HG02840 (cell line): ENCODE results near the gene DAGLA.

Experiments used
- ATAC-seq: cut with Tn5 transposase; IDR thresholded peaks from one replicate; pipeline ENCODE4 v1.9.1; 2021; ENCODE audit warnings: mild to moderate bottlenecking, moderate library complexity, moderate number of reproducible peaks; ENCODE audit not compliant: unreplicated experiment, low FRiP score

The DAGLA gene

DNA sequence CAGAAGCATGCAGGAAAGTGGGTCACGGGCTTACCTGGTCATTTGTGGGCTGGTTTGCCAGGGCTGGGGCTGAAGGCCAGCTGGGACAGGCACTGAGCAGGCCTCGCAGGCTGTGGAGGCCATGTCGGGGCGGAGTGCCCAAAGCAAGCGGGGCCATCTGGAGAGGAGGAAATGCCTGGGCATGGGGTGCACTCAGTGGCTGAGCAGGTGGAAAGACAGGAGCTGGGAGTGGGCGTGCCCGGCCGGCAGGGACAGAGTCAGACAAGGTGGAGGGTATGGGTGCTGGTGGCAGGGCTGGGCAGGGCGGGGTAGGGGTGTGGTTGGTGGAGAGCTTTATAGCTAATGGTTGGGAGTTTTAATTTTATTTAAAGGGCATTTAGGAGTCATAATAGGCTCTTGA is 27.4 kb downstream of the DAGLA start:
- no peak for ATAC-seq

GRCh38 chr11:61709110-61709509 is 28.9 kb downstream of the DAGLA start:
- ATAC-seq, result no peak

DNA sequence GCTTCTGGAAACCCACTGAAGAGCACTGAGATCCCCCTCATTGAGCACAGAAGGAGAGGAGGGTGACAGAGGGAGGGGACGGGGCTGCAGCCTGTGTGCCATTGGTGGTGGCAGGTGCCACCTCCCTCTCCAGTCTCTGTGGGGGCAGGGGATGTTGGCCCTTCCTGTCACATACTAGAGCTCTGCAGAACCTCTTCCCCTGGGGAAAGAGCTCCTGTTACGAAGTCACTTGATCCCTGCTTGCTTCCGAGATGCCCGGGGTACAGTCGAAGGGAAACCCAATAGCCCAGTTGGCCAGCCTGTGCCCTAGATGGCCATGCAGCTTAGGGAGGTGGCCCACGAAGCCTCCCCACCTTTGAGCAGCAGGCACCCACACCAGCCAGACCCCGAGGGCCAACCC is 29.4 kb downstream of the DAGLA start:
- ATAC-seq, result no peak

DNA sequence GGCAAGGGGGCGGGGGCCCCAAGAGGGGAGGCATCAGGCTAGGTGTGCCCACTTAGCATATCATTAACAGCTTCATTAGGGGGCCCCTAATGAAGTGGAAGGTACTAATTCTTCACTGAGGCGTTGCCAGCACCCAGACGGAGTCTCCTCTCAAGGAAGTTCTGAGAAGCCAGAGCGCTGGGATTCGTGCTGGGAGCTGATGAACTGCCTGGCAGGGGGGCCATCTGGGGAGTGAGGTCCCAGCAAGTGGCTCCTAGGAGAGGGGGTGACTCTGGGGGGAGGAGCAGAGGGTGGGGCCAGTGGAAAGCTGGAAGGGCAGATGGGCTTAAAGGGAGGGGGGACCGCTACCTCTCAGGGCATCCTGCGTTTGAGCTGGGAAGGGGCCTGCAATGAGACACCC is 29.8 kb downstream of the DAGLA start:
- ATAC-seq, result no peak

GRCh38 chr11:61711037-61711436 is 30.8 kb downstream of the DAGLA start:
- no peak for ATAC-seq

DNA sequence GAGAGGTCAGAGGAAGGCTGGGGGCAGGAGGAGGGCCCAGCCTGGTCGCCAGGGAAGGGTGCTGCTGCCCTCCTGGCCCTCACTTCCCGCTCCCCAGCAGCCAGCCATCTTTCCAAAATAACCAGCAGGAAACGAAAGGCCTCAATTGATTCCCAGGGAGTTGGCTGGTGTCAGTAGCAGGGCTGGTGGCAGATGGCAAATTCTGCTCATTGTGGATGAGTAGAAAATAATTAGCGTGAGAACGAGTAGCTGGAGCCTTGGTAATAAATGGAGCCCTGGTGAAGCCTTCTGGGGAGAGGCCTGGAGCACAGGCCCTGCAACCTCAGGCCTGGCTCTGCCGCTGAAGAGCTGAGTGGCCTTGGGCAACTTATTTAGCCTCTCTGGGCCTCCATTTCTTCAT is 31.3 kb downstream of the DAGLA start:
- no peak for ATAC-seq

DNA sequence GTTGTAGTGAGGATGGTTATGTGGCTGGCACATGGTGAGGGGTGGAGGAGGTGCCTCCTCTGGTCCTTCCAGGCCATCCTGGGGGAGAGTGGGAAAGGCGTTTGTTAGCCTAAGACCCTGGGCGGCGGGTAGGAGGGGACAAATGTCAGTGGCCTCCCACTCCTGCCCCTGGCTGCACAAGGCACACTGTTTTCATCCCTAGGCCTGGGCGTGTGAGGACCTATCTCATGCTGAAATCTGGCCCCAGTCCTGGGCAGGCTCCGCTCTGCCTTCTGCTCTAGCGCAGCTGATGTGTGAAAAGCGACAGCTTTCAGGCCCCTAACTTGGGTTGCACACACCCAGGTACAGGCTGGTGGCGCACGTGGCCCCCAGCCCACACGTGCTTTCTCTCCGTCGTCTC is 32.1 kb downstream of the DAGLA start:
- ATAC-seq, result no peak

GRCh38 chr11:61712846-61713245 is 32.7 kb downstream of the DAGLA start:
- no peak for ATAC-seq

- ATAC-seq, result no peak
These were observed 33.3 kb downstream of the DAGLA start for GRCh38 chr11:61713464-61713863.

GRCh38 chr11:61713906-61714305 is 33.7 kb downstream of the DAGLA start:
- no peak for ATAC-seq

GRCh38 chr11:61714316-61714715 is 34.1 kb downstream of the DAGLA start:
- no peak for ATAC-seq

DNA sequence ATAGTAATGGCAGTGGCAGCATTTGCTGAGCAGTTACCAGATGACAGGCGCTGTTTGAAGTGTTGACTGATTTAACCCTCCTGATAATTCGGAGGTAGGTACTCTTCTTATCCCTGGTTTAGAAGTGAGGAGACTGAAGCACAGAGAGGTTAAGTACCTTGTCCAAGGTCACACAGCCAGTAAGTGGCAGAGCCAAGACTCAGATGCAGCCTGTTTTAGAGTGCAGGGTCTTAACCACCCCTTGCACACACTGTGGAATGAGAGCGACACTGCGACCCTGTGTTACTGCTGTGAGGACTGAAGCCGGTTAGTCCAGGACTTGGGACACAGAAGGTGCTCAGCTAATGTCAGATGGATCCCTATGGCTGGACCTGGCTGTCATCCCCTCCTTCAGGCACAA is 34.7 kb downstream of the DAGLA start:
- ATAC-seq, result no peak

DNA sequence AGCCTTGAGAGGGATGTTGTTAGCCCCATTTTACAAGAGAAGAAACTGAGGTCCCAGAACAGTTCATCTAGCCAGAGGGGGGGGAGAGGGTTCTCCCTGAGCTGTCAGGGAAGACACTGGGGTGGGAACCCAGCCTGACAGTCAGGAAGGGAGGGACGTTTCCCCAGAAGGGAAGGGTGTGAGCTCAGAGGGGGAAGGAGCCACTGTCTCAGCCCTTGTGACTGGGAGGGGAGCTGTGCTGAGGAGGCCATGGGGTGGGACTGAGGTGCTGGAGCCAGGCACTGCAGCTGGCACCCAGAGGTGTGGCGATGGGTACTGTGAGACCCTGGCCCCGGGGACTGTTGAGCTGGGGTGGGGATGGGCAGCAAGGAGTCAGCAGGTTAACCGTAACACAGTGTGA is 35.7 kb downstream of the DAGLA start:
- no peak for ATAC-seq

DNA sequence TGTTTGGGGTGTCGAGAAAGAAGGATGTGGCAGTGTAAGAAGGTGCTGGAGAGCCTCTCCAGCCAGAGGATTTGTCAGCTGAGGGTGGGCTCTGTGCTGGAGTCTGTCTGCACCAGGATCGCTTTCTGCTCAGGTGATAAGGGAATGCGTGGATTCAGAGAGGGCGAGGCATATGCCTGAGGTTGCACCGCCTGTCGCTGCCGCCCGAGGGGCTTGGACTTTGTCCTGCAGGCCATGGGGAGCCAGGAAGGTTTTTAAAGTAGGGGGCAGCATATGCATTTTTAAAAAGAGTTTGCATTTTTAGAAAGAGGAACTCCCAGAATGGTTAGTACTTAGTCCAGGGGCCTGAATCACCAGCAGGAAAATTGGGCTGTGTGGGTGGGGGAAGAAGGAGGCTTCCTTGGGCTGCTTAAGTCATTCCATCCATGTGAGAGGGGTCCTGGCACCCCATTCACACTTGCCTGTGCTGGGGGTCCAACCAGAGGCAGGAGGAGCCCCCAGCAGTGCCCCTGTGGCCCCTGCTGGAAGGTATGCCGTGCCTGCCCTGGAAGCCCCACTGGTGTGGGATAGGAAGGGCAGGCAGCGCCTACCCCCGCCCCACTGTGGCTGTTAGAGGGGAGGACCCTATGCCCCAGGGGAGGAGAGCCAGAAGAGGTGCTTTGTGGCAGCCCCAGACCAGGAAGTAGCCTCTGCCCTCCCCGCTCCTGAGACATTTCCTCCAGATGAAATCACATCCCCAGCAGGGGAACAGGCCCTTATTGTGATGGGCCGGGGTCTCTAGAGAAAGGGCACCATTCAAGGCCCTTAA is 36.5 kb downstream of the DAGLA start:
- ATAC-seq, result no peak

DNA sequence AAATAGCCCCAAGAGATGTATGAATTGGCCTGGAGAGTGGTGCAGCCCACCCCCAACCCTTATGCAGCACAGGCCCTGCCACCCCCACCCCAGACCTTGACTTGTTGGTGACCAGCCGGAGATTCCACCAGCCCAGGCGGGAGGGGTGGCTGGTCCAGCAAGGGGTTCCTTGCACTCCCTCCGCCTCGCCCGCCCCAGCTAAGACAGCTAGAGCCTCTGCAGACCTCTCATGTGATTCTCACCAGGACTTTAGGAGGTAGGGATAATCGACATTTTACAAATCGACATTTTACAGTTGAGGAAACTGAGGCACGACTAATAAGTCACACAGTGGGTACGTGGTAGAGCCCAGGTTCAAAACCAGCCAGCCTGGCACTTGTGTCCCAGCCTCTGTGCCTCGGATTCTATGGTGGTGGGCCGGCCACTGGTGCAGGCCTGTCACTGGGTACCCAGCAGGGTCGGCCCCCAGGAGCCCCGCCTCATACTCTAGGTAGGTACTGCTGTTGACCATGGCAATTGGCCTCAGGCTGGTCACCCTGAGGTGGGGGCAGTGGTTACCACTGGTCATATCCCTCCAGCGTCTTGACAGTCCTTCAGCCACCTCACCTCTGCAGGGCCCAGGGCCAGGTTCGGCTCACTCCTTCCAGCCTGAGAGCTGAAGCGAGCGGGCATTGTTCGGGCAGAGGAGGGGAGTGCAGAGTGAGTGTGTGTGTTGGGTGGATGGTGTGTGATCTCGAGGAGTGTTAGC is 37.3 kb downstream of the DAGLA start:
- ATAC-seq, result no peak

DNA sequence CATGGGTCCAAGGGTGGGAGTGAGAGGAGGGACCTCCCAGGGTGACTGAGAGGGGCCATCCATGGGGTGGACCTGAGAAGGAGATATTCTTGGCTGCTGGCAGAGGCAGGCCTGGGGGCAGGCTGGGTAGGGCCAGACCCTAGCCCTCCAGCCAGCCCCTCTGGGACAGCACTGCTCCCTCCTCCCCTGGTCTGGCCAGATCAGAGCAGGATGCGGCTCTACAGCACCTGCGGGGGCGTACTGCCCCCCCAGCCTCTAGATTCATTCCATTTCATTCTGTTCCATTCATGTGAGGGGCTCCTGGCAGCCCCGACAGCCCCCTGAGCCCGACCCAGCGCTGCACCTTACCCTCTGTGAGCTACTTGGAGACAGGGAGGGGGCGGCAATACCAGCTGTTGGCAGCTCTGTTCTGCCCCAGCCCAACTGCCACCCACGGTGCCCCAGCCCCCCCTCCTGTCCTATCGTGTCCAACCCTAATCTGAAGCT is 37.9 kb downstream of the DAGLA start:
- ATAC-seq, result no peak

GRCh38 chr11:61718621-61719302 is 38.6 kb downstream of the DAGLA start:
- no peak for ATAC-seq

- no peak for ATAC-seq
These were observed 39.8 kb downstream of the DAGLA start for GRCh38 chr11:61719978-61720377.

DNA sequence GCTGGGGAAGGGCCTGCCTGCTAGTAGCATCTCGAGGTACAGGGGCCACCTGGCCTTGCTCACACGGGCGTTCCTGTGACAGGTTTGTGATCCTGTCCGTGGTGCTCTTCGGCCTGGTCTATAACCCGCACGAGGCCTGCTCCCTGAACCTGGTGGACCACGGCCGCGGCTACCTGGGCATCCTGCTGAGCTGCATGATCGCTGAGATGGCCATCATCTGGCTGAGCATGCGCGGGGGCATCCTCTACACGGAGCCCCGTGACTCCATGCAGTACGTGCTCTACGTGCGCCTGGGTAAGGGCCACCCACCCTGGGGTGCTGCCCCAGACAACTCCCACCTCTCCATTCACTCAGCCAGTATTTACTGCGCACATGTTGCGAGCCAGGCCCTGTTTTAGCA is 40.4 kb downstream of the DAGLA start:
- ATAC-seq, result no peak

DNA sequence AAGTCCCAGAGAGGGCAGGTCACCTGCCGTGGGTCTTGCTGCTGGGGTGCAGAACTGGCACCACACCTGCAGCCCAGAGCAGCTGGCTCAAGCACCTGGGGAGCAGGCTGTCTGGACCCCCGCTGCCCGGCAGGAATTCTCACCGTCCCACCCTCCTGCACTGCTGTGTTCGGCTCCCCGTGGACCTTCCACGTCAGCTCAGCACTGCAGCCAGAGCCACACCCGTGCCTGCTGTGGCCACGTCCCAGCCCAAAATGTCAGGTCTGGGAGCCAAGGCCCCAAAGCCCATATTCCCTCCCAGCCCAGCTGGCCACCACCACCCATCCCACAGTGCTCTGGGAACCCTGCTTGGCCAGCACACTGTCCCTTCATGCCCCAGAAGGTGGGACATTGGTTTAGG is 44.2 kb downstream of the DAGLA start:
- no peak for ATAC-seq

- no peak for ATAC-seq
These were observed 45.6 kb downstream of the DAGLA start for GRCh38 chr11:61725781-61726231.
